Left ventricle myocardium superior (tissue), 1 donor: ENCODE data around the gene UST. TPM values are rescaled to one million over a fixed set of nuclear protein-coding genes. Genes with fewer than 3 reads are reported as not detected.
A peak's percentile ranks its signal among the peaks of the same experiment; 100 is the strongest.

Experiments
- ATAC-seq: fragments of 200-7000 bp; cut with Tn5 transposase; one replicate; pipeline ENCODE4 v1.9.1; 2020; ENCODE audit warnings: mild to moderate bottlenecking, moderate library complexity
- DNase-seq: peaks from one replicate; pipeline ENCODE4 v3.0.0-alpha.2; 2020
- intact Hi-C: fragments of 100-400 bp; cut with micrococcal nuclease; formaldehyde crosslinking; loops from one replicate; pipeline ENCODE4 v1.11.0; 2022
- total RNA-seq: library from RNA; stranded (reverse); fragmentation: NEBNext Ultra II Directional; extraction: Animal tissue kit (Norgen Biotek cat#: 25700); gene quantifications from one replicate; pipeline ENCODE4 v1.2.1, GENCODE V29; 2021
- donor health status: DM: no; HTN: yes; CAD: no; lungs with severe emphysema.

UST gene
- total RNA-seq, 1 donor from 2014 or later = 3.4 TPM

DNA sequence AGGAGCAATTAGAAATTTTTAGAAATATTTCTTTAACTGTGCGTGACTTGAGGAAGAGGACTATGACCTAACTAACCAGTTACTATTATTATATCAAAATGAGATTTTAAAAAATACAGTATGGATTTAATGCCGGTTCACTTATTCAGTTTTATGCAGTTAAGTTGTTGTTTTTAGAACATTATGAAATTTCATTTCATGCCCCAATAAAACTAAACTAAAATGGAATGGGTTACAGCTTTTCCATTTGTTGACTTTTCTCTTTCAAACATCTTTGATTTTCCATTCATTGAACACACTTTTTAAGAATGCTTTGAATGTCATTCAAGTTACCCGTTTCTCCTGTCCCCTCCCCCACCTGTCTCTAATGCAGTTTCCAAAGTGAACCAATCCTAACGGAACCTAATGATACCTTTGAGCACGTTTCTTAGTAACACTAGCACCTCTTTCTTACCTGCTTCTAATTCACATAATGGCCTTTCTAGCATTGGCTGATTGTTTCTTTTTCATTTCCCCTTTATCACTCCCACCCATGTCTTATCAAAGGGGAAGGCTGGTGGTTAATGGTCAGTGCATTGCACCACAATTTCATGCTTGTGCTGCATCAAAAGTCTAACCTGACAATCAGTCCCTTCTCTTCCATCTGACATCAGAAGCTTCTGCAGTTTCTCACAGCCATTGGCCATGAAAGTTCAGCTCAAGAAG is 308.5 kb downstream of the UST start:
- ATAC-seq = no peak
- no peak for DNase-seq
- intact Hi-C loops = no loop called here

DNA sequence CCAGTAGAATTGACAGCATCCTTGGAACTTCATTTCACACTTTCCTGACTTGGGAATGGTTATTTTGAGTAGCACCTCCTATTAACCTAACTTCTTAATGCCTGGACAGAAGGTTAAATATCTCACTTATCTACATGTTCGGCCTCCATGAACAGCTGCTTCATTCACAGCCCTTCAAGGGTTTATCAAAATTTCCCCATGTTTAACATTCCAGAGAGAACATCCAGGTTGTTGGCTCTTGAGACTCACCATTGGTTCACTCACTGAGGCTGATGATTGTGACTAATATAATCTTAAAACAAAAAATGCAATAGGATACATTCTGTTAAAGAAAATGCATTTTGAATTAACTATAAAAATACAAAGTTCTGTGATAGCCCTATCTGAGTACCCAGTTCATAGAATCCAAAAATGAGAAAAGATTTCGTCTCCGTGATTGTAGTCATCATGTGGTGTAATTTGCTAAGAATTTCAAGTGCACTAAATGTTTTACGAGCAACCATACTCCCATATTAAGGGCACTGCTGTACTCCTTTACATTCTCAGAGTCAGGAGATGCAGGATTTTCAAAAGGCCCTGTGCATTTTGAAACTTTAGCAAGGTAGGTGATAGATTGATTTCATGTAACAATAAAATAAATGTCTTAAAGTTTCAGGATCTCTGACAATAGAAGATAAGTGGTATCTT is 310.1 kb downstream of the UST start:
- intact Hi-C loops = no loop called here
- no peak for DNase-seq
- ATAC-seq = no peak

DNA sequence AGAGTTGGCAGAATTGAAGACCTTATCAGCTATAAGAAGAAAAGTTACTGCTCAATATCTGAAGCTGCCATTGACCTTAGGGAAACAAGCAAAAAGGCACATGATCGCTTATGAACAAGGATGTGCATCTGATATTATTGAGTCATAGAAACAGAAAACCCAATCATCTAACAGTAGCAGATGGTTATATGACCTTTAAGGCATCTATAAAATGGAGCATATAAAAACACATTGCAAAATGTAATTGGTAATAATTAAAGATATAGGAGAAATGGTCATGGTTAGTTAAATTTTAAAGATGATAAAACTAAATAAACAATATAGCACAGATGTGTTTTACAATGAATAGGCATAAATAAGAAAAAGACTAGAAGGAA is 310.6 kb downstream of the UST start:
- intact Hi-C loops = no loop called here
- ATAC-seq = no peak
- no peak for DNase-seq

DNA sequence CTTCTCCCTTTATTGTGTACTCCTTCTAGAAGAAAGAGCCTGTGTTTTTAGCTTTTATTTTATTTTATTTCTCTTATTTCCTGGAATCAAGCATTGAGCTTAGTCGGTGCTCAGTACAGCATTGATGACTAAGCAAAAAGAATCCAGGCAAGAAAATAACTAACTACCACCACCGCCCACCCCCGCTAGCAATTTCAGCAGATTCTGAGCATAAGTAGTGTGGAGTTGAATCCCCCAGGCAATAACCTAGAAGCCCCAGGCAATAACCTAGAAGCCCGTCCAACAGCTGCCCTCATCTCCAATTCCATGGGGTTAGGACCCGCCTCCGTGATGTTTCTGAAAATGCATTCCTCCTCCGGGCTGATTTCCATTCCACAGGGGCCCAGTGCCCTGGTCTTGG is 312.7 kb downstream of the UST start:
- DNase-seq (no peak), ATAC-seq (no peak)
- intact Hi-C loops = no loop called here

DNA sequence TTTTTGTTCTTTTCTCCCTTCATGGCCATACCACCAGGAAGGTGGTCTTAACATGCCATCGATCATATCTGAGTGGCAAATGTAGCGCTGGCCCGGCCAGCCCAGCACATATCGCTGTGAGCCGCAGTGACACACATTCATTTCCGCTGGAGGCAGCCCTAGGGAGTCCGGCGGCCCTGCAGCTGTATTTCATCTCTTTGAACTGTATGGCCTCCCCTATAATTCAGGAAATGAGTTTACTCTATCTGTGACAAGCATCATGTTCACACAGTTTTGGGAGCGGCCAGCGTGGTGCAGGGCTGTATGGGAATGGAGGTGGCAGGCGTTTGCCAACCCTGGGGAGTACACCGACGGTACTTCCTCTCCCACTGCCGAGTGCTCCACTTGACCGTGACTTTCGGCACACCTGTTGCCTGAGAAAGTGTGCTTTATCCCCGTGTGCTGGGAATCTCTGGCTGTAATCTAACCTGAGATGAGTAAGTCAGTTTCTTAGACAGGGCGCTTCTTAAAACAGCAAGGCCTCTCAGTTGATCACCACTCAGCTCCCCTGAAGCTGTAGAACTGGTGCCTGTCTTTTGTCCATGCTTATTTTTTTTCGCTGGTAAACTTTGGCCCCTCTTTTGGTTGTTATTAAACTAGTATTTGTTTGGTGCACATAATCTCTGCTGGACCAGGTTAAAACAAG is 313.6 kb downstream of the UST start:
- ATAC-seq = peak; percentile 64
- intact Hi-C loops = no loop called here
- peak; percentile 52 for DNase-seq

DNA sequence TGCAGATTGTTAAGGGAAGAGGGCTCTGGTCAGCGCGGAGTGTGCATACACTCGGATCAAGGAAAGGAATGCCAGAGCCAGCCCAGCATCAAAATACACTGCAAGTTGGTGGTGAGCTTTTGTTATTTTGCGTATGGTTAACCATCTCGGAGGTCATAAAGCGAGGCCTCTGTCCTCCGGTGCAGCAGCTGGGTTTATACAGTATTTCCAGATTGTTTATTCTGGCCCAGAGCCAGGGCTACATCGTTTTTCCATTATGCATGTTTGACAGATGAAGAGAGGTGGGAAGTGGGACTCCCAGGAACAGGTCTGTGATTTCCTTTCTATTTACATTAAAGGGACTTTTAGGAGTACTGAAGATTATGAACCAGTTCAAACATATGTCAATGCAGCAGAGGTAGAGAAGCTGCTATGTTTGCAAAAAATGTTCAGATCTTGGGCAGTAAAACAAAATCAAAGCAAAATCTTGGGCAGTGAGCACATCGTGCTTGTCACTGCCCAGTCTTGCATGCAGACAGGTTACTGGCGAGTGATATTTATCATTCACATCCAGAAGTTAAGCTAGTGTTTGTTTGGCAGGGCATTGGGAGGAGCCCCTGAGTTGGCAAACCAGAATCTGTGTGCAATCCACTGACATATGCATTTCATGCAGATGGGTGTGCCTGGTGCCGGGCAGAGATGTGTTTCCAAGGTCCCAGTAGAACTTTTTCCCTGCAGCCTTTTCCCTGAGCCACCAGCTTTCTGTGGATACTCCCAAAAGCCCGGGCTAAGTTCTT is 314.3 kb downstream of the UST start:
- DNase-seq = no peak
- ATAC-seq = peak; percentile 24
- intact Hi-C loops = no loop called here

DNA sequence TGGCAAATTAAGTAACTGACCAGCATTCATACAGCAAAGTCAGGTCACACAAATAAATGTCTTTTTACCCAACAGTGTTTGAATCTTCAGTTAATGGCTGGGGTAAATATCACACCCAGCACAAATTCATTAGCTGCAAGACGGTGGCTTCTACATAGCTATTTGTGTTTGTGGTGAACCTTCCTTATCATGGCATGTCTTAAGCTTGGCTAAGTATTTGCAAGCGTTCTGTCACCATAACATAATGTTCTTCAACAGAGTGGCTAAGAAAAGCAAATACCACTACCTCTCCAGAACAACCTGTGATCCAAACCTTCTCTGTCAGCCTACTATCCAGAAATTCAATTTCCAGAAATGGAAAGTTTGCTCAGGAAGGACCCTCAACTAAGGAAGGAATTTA is 315.1 kb downstream of the UST start:
- peak; percentile 35 for ATAC-seq
- intact Hi-C loops = no loop called here
- DNase-seq = no peak

DNA sequence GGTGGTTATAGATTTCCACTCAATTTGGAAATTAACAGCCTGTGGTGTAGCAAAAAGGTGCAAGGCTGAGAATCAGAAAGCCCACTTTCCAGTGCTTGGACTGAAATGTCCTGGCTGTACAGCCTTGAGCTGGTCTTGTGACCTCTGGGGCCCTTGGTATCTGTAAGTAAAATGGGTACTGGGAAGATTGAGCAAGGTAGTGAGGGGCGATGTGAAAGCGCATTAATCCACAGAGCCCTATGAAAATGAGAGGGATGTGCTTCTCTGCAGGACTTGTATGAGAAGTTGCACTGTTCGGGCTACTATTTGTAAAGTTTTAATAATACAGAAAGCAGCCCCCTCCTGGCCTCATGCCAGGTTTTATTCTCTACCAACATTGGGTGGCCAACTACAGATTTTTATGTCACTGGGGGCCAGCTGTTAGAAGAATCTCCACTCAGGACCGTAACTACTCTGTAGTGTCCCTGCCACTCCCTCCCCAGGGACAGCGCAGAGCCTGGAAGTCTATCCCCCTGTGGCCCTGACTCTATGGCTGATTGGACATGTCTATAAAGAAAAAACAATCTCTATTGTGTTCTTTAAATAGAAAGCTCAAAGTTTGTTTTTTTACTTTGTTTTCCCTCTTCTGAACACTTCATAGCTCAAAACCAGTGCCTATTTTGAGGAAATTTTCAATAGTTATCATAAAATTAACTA is 316.0 kb downstream of the UST start:
- DNase-seq (no peak), ATAC-seq (peak; percentile 35)
- intact Hi-C loops = no loop called here

DNA sequence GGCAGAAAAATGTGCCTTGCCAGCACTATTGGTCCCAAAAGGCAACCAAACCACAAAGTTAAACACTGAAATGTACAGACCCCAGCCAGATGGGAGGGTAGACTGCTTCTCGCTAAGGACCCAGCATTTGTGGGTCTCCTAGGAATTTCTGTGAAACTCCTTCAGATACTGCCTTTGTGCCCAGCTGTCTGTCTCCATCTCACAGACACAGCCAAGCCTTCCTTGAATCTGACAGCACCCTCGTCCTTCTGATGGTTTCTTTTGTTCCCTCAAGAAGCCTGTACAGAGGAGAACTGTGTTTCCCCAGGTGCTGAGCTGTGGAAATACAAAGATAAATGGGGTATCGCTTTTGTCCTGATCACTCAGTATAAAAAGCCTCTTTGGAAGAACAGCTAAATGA is 316.6 kb downstream of the UST start:
- ATAC-seq (no peak), DNase-seq (no peak)
- intact Hi-C loops = no loop called here

DNA sequence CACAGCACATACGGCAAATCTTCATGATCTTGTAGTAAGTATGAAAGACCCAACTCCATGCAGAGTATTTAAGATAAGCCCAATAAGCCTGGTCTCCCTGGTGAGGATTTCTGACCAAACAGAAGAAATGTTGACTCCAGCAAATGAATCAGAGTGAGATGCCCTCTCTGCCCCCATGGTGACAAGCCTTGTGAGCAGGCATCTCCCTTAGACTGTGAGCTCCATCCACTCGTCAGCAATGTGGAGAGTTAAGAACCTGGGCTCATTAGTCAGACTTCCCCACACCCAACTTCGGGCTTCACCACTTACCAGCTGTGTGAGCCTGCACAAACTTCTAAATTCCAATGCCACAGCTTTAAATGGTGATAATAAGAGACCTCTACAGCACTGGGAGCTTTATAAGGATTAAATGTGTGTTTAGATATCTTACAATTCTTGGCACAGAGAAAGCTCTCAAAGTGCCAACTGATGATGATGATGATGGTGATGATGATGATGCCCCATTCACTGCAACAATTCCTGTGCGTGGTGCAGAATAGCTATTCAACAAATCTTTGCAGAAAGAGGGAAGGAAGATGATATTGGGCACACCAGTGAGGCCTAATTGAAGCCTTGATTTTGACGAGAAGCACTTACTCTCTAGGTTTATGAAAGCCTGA is 317.3 kb downstream of the UST start:
- intact Hi-C loops = no loop called here
- no peak for ATAC-seq
- no peak for DNase-seq

DNA sequence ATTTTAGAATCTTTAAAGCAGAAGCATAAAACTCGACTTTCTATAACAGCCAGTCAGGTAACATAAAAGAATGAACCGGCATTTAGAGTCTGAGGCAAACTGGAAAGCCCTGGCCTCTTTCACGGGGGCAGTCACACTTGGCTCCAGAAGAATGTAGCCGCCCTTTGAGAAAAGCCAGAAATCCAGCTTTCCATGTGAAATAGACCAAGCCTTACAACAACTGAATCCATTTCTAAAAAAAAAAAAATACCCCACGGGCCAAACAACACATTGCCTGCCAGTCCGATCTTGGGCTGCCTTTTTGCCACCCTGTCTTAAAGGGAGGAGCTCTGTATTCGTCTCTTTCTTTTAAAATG is 317.8 kb downstream of the UST start:
- intact Hi-C loops = no loop called here
- ATAC-seq = no peak

DNA sequence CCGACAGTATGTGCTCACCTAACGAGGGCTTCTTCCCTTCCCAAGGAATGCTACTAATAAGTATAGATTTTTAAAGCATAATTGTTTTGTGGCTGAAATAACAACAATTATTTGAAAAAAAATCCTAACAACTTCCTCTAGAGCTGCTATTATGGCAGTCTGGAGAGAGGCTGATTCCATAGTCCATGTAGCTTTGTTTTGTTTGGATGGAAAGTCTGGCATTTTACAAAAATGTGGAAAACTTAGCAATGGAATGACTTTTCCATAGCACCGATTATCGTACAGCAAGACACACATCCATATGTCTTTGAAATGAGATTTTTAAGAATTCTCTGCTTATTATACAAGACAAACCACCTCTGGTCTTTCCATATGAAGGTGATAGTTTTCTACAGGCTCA is 318.3 kb downstream of the UST start:
- intact Hi-C loops = no loop called here
- ATAC-seq = no peak
- DNase-seq = no peak

More for the DNA sequence above, 317.8 kb downstream of the UST start:
- DNase-seq = no peak

DNA sequence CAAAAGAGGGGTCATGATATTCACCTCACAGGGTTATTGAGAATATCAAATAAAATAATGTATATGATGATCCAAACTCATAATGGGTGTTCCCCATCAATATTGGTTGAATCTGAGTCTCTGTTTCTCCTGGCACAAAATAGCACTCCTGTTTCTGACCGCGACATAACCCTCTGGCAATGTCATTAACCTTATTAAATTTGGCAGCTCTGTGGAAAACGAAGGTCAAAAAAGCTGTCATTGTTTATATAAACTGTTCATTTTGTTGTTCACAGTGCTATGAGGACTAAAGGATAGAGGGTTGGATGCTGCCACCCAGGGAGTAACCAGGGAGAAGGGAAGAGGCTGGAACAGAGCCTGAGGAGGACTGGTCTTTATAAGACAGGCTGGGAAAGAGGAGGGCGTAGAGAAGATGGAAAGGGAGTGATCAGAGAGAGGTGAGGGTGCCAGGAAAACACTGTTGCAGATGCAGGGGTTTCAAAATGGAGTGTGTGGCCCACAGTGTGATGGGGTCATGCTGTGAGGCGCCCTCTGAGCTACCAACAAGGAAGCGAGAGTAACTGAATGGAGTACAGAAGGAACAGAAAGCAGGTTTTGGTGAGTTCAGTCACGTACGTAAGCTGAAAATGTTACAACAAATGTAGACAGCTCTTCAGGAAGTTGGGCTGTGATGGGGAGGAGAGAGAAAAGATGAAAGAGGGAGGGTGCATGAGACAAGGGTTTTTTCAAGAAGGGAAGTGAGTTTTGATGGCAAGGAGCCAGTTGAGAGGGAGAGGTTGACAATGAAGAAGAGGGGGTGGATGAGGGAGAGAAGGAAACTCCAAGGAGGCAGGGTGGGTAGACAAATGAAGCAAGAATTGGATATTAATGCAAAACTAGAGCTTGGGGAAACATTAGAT is 319.1 kb downstream of the UST start:
- intact Hi-C loops = no loop called here
- DNase-seq (no peak), ATAC-seq (peak; percentile 46)

DNA sequence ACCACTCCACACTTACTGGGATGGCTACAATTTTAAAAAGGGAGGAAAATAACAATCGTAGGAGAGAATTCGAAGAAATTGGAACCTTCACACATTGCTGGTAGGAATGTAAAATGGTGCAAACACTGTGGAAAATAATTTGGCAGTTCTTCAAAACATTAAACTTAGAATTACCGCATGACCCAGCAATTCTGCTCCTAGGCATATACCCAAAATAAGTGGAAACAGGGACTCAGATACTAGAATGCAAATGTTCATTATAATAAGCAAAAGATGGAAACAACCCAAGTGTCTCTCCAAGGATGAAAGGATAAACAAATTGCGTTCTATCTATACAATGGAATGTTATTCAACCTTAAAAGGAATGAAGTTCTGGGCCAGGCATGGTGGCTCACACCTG is 325.2 kb downstream of the UST start:
- DNase-seq = no peak
- no peak for ATAC-seq
- intact Hi-C loops = no loop called here

DNA sequence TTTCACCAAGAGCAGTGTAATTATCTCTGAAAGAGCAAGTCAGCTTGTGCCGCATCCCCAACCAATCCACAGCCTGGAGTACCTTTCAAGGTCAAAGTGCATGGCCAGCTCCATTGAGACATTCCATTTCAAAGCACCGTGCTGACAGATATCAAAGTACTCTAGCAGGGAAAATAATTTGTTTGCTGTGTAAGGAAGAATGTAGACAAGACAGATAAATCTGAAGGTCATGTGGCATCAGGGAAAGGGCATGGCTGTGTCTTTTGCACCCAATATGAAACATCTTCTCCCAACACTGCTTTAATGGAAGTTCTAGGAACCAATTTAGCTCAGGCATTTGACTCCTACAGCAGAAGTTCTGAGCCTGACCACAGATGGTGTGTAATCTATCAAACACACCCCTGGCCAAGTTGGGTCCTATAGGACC is 328.0 kb downstream of the UST start:
- ATAC-seq = no peak
- no peak for DNase-seq
- intact Hi-C loops = no loop called here

DNA sequence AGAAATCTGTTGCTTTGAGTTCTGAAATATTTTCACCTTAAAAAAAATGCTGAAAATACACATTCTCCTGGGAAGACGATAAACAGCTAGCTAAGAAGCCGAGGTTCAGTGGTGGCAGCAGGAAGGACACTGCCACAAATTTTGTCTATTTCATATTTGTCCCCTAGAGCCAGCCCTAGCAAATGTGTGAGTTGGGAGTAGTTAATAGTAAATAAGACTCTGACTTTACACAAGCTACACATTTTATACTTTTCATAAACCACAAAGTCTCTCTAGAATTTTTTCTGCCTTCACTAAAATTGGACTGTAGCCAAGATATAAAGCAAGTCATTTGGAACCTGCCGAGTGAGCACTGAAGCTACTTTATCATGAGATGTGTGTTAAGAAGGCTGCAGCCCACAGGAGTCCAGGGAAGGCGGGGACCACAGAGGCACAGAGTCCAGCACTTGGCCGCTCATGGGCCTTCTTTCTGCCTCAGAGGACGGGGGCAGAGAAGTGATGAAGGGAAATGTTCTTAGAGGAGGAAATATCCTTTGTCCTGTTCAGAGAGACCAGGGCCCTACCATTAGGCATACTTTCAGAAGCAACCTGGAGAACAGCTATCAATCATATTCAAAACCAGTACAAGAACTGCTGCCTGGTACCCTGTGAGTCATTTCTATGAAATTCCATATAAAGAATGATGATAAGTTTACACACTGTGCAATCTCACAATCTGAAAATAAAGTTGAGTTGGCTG is 329.0 kb downstream of the UST start:
- intact Hi-C loops = no loop called here
- no peak for DNase-seq
- no peak for ATAC-seq

DNA sequence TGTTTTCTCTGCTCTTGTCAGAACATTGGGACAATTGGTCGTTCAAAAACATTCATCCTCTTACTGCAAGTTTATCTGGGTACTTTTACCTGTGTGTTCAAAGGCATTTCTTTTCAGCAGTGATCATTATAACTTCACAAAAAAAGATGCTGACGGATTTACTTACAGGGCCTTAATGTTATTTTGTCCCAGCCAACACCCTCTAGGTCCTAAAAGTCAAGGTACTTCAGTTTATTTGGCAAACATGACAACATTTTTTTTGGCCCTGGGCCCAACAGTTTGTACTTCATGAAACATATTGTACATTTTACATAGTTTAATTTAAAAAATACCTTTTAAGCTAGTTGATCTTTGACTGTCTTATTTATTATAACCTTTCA is 329.5 kb downstream of the UST start:
- intact Hi-C loops = no loop called here
- no peak for ATAC-seq
- no peak for DNase-seq
